Smooth muscle cell (in vitro differentiated cells): ENCODE data around the gene STK11. TPM values are rescaled to one million over a fixed set of nuclear protein-coding genes. Genes with fewer than 3 reads are reported as not detected.

Experiments used
- DNase-seq: peaks from one replicate; lab custom pipeline; 2025; ENCODE audit not compliant: unreplicated experiment; lab: John Stamatoyannopoulos, UW
- H2AFZ ChIP-seq: fragments of 200-600 bp; sonication (generic); 2 replicates; pipeline ENCODE4 v1.6.0; 2016; ENCODE audit warnings: antibody characterized with exemption, low read depth, mild to moderate bottlenecking
- H3F3A ChIP-seq: fragments of 200-600 bp; sonication (generic); 2 replicates; pipeline ENCODE4 v1.6.0; 2017; ENCODE audit warnings: antibody characterized with exemption, low read depth
- H3K27ac ChIP-seq: fragments of 200-600 bp; sonication (generic); 2 replicates; pipeline ENCODE4 v1.5.1; 2016; ENCODE audit warnings: low read depth, mild to moderate bottlenecking
- H3K27me3 ChIP-seq: fragments of 200-600 bp; sonication (generic); 2 replicates; pipeline ENCODE4 v1.6.1; 2016; ENCODE audit warnings: low read depth, mild to moderate bottlenecking
- H3K36me3 ChIP-seq: fragments of 200-600 bp; sonication (generic); 2 replicates; pipeline ENCODE4 v1.5.1; 2016; ENCODE audit warnings: low read depth
- H3K4me1 ChIP-seq: fragments of 200-600 bp; sonication (generic); 2 replicates; pipeline ENCODE4 v1.5.1; 2016; ENCODE audit warnings: low read depth
- H3K4me2 ChIP-seq: fragments of 200-600 bp; sonication (generic); 2 replicates; pipeline ENCODE4 v1.6.0; 2016; ENCODE audit warnings: mild to moderate bottlenecking
- H3K4me3 ChIP-seq: fragments of 200-600 bp; sonication (generic); 2 replicates; pipeline ENCODE4 v1.5.1; 2016; ENCODE audit warnings: mild to moderate bottlenecking
- H3K79me2 ChIP-seq: fragments of 200-600 bp; sonication (generic); 2 replicates; pipeline ENCODE4 v1.6.0; 2016; ENCODE audit warnings: low read depth, mild to moderate bottlenecking
- H3K9ac ChIP-seq: fragments of 200-600 bp; sonication (generic); 2 replicates; pipeline ENCODE4 v1.6.0; 2016; ENCODE audit warnings: low read depth
- H3K9me3 ChIP-seq: fragments of 200-600 bp; sonication (generic); replicated peaks from 2 replicates; pipeline ENCODE4 v1.5.1; 2016; ENCODE audit warnings: low read depth
- H4K20me1 ChIP-seq: fragments of 200-600 bp; sonication (generic); 2 replicates; pipeline ENCODE4 v1.6.0; 2016; ENCODE audit warnings: low read depth
- WGBS: methylation state at CpG from one replicate; pipeline ENCODE4 v1.1.7; 2016; ENCODE audit warnings: low lambda C conversion rate; 5-methylcytosine and 5-hydroxymethylcytosine counted together
- polyA plus RNA-seq: library from polyadenylated mRNA; unstranded; fragments of >200 nt; fragmentation: Nextera tagmentation; extraction: Ambion mirVana; gene quantifications from 2 replicates; pipeline ENCODE4 v1.2.1, GENCODE V29; 2016
- total RNA-seq: library from RNA; depleted of rRNA; stranded (reverse); fragments of >200 nt; gene quantifications from 2 replicates; pipeline ENCODE4 v1.2.3, GENCODE V29; 2014
- TF ChIP-seq, protein P1 (sequence below): fragments of 200-600 bp; sonication (generic); IDR thresholded peaks from 2 replicates; pipeline ENCODE4 v1.5.1; 2017; ENCODE audit warnings: borderline replicate concordance, mild to moderate bottlenecking, antibody characterized with exemption; ENCODE audit not compliant: insufficient read depth, poor library complexity, severe bottlenecking

The STK11 gene
- total and polyA plus RNA-seq, 2 experiments from 2014 or later: 23.6 to 62.3 TPM

DNA sequence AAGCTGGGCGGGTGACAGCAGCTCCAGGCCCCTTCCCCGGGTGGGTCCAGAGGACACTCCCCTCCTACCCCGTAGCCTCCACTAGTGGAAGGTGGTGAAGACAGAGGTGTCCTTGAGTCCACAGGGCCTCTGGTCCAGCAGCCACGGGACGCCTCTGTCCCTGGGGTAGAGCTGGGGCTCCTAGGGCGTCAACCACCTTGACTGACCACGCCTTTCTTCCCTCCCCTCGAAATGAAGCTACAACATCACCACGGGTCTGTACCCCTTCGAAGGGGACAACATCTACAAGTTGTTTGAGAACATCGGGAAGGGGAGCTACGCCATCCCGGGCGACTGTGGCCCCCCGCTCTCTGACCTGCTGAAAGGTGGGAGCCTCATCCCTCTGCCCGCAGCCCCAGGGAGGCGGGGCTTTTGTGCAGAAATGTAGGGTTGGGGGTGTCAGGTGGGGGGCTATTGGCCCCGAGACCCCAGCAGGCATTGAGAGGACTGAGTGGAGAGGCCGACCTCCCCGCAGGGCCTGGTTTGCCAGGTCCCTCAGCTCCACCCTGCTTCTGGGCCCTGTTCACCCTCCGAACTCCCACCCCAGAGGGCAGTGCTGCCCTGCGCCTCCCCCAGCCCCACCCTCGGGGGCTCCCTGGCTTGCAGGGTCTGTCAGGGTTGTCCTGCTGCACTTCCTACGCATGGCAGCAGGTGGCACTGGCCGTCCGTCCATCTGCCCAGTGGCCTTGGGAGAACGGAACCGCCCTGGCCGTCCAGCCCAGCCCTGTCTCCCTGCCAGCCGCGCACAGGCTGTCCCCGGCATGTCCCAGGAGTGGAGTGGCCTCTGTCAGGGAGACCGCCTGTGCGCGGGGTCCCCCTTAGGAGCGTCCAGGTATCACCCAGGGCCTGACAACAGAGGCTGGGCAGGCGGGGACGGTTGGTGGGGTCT, 15.7 kb downstream of the STK11 start:
- Histone ChIP-seq H3K9ac (no peak overlapping the region), H3F3A (no peaks in the 10 kb centered on the region), H3K4me3 (no peak overlapping the region), H3K4me2 (no peak overlapping the region), H2AFZ (no peak overlapping the region), H3K9me3 (no peaks in the 10 kb centered on the region), H3K79me2 (peaks cover 42% of the 10 kb centered on the region), H3K27ac (no peak overlapping the region), H3K27me3 (no peaks in the 10 kb centered on the region), H3K36me3 (no peaks in the 10 kb centered on the region), H4K20me1 (peaks cover 76% of the 10 kb centered on the region), H3K4me1 (no peaks in the 10 kb centered on the region)
- TF ChIP-seq, protein P1, sequence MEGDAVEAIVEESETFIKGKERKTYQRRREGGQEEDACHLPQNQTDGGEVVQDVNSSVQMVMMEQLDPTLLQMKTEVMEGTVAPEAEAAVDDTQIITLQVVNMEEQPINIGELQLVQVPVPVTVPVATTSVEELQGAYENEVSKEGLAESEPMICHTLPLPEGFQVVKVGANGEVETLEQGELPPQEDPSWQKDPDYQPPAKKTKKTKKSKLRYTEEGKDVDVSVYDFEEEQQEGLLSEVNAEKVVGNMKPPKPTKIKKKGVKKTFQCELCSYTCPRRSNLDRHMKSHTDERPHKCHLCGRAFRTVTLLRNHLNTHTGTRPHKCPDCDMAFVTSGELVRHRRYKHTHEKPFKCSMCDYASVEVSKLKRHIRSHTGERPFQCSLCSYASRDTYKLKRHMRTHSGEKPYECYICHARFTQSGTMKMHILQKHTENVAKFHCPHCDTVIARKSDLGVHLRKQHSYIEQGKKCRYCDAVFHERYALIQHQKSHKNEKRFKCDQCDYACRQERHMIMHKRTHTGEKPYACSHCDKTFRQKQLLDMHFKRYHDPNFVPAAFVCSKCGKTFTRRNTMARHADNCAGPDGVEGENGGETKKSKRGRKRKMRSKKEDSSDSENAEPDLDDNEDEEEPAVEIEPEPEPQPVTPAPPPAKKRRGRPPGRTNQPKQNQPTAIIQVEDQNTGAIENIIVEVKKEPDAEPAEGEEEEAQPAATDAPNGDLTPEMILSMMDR: peak; percentile 57
- 88% methylated on average over 35 of the region's 38 CpGs for WGBS
- no peak for DNase-seq

DNA sequence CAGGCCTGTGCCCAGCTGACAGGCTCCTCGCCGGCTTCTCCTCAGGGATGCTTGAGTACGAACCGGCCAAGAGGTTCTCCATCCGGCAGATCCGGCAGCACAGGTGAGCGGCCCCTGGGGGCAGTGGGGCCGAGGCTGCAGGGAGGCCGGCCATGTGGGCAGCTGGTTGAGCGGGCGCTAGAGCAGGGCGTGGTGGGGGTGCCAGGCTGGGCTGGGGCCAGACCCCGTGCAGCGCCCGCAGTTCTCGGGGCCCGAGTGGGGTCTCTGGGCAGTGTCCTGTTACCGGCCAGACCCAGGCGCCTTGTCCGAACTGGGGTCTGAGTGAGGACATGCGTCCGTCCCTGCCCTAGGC, 16.3 kb downstream of the STK11 start:
- DNase-seq: no peak
- TF ChIP-seq, protein P1: no peak
- Histone ChIP-seq H3K4me3 (no peak overlapping the region), H3K27me3 (no peaks in the 10 kb centered on the region), H2AFZ (no peak overlapping the region), H3K4me2 (no peak overlapping the region), H3K27ac (no peak overlapping the region), H3K36me3 (no peaks in the 10 kb centered on the region), H3F3A (no peaks in the 10 kb centered on the region), H3K9me3 (no peaks in the 10 kb centered on the region), H4K20me1 (peaks cover 77% of the 10 kb centered on the region), H3K9ac (no peak overlapping the region), H3K79me2 (peaks cover 36% of the 10 kb centered on the region), H3K4me1 (no peaks in the 10 kb centered on the region)
- 99% methylated on average over 10 of the region's 22 CpGs for WGBS

DNA sequence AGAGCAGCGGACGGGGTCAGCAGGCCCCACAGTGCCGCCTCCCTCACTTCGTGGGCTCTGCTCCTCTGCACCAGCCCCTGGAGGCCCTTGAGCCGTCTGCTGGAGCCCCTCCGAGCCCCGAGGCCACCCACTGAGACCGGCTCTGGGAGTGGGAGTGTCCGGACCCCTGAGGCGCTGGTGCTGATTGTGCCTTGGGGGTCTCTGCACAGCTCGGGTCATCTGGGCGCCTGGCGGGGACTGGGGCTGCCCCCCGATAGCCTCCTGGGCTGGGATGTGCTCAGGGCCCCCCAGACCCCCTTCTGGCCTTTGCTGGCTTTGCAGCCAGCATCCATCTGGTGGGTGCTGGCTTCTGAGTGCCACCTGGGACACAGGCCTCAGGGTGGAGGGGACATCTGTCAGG, 16.8 kb downstream of the STK11 start:
- Histone ChIP-seq H4K20me1 (peaks cover 76% of the 10 kb centered on the region), H3K27ac (no peak overlapping the region), H3K79me2 (peaks cover 30% of the 10 kb centered on the region), H3K9ac (no peak overlapping the region), H3K36me3 (no peaks in the 10 kb centered on the region), H3K27me3 (no peaks in the 10 kb centered on the region), H3K9me3 (no peaks in the 10 kb centered on the region), H3F3A (no peaks in the 10 kb centered on the region), H3K4me3 (no peak overlapping the region), H3K4me1 (no peaks in the 10 kb centered on the region), H2AFZ (no peak overlapping the region), H3K4me2 (no peak overlapping the region)
- DNase-seq: no peak
- TF ChIP-seq, protein P1: peak; percentile 15
- 92% methylated on average over 14 of the region's 14 CpGs for WGBS
